ENCODE measurements around the gene ANXA6.
A peak's percentile ranks its signal among the peaks of the same experiment; 100 is the strongest.

The ANXA6 gene

DNA sequence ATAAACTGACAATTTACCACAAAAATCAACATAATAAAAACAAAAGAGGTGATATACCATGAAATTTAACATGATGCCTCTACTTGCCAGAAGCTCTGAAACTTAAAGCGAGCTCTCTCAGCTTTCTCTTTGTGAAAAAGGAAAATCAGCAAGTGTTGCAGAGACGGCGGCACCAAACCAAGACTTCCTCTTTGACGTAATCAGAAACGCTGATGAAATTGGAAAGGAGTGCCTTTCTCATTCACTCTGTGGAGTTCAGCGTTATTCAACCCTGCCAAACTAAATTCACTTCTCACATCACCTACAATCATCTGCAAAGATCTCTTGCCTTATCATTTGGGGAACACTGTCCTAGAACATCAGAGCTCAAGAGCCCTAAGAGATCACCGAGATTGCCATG is 32.2 kb downstream of the ANXA6 start:
- DNase-seq, result no peak

DNA sequence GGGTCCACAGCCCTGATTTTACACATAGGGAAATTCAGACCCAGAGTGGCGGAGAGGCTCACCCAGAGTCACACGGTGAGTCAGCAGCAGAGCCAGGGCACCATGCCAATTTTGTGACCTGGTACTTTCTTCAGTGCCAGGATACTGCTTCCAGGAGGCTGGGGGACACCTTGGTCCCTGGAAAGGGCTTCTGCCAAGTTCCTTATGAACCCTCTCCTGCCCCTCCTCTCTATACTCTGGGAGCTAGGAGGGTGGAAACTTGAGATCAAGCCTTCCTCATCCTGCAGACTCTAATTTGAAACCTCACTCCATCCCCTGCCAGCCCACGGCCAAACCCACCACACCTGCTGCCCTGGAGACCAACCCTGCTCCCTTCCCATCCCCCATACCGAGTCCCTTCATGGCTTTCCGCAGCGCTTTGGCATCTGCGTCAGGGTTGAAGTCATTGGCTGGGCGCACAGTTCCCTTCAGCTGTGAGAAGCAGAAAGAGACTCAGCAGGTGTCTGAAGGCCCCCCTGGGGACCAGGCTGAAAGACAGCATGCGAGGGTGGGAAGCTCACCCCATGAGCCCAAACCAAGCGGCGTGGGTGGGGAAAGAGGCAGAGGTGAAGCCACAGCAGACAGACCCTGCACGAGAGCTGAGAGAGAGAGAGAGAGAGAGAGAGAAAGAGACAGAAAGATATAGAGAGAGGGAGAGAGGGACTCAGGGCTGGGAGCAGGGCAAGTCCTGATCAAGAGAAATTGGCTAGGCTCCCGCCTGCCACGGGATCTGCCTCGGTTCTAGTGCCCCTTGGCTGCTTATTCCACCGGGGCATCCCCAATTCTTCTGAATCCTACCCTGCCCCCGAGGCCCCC is 33.5 kb downstream of the ANXA6 start:
- DNase-seq, result no peak

DNA sequence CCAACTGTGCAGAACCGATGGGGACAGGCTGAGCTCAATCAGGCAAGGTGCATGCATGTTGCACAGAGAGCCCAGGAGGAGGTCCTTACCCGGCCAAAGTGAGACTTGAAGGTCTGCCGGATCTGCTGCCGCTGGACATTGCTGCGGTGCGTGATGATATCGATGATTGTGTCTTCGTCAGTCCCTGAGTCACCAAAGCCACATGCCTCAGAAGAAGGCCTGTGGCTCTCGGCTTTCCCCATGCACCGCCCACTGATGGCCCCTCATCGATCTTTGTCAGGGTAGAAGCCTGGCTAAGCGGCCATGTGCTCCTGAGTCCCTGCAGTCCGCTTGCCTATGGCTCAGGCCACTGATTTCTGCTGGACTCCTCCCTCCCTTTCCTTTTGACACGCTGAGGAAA is 34.8 kb downstream of the ANXA6 start:
- no peak for DNase-seq

DNA sequence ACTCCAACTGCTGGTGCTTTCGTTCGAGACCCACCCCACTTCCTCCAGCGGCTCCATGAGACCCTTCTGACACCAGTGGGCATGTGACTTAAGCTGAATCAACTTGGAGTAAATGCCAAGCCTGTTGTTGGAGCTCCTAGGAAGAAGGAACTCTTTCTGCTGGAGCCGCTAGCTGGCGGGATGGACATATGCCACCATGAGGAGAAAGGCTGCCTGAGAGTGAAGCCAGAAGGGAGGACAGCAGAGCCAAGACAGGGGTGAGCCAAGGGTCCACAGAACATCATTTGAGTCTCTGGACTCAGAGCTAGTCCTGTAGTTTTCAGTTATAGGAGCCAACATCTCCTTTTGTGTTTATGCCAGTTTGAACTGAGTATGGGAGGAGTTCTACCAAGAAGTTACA is 35.9 kb downstream of the ANXA6 start:
- no peak for DNase-seq

DNA sequence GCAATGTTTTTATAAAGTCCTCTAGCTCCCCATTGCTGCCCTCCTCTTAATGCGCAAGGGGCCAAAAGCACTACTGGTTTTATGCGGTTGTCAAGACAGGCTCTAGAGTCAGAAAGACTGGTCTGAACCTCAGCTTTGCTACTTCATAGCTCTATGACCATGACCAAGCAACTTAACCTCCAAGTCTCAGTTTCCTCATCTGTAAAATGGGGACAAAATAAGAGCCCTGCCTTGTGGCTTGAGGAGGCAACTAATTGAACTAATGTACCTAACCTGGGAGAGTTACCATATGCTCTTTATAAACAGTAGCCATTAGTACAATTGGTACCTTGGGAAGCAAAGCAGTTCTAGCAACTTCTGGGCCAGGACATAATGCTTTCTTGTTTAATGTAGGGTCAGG is 36.5 kb downstream of the ANXA6 start:
- DNase-seq, result no peak

DNA sequence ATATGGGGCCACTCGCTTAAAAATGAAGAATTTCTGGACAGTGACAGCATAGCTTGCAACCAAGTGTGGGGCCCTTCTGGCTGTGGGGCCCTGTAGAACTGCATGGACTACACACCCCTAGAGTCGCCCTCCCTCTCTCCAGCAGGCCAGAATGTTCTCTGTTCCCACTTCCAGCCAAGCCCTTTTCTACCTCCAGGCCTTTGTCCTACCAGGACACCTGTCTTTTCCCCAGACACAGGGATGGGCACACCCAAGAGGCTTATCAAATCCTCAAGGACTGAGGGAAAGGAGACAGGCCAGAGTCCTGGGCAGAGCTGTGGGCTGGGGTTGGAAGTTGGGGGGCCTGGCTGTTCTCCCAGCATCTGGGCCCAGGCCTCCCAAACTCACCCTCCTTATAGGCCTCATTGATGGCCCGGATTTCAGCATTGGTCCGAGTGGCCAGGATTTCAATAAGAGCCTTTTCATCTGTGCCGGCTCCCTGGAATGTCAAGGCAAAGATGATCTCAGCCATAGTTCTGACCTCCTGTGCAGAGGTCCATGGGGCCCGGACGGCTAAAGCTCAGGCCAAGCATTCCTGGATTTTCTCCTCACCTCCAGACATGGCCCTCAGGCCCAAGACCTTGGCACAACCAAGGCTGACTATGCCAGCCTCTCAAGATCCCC is 38.5 kb downstream of the ANXA6 start:
- no peak for DNase-seq

DNA sequence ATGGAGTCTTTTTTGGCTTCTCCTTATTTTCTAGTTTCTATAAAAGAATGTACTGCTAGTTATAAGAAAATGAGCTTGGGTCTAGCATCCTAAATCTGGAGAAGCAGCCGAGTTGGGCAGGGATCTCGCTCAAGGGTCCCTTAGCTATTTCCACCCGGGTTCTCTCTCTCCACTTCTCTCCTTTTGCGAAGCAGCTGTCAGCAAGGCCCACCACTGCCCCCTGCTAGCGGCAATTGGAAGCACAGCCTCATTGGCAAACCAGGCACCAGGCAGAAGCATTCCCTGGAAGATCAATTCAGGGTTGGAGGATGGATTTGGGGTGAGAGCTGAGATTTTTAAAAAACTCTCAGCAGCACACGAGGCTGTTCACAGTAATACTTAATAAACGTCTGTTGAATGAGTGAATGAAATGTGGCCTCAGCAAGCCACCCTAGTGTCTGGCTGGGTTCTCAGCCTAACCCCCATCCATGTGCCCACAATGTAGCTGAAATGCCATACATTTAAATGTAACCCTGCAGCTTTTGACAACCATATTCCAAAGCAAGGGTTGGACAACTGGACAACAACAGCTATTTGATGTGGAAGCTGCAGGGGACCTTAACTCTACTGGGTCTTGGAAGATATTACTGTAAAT is 42.2 kb downstream of the ANXA6 start:
- DNase-seq, result peak; percentile 9

DNA sequence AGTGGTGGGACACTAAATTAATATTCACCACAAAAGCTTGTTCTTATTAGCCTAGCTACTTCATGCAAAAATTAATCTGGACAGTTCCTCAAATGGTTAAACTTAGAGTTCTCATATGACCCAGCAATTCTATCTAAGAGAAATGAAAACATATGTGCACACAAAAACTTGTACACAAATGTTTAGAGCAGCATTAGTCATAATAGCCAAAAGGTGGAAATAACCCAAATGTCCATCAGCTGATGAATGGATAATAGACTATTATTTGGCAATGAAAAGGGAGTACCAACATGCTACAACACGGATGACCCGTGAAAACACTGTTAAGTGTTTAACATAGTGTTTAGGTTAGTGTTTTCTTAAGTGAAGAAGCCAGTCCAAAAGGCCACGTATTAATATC is 43.9 kb downstream of the ANXA6 start:
- no peak for DNase-seq

DNA sequence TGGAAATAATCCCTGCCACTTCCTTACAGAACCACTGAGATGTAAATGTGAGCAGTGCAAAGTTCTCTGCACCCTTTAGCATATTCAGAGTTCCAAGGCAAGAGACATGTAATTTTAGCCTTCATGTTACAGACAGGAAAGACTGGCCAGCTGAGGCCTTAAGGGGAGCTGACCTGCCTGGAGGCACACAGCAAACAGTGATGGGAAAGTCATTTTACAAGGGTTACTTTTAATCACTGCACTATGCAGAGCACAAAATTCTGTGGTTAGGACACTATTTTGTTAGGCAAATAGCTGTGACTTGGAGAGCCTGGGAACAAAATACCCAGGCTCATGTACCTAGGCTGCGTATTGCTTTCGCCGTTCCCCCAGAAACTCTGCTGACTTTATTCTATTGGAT is 46.6 kb downstream of the ANXA6 start:
- no peak for DNase-seq

DNA sequence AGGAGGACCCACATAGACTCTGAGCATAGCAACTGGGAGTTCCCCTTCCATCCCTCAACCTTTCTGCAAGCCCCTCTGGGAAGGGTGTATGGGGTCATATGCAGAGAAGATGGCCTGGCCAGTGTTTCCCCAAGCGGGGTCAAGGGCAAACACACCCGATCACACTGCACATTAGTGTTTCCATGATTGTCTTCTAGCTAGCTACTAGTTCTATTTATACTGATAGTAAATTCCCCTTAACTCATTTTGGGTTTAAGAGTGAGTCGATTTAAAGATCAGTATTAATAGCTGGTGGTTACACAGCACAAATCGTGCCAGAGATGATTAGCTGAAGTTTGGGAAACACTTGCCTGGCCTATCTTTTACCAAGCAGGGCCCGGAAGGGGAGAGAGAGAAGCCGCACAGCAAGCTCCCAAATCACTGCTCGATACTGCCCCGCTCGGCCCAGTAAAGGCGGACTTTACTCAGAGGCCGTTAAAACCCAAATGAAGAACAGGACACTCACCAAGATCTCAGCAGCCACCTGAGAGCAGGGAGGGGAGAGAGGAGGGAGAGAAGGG is 47.4 kb downstream of the ANXA6 start:
- no peak for DNase-seq

DNA sequence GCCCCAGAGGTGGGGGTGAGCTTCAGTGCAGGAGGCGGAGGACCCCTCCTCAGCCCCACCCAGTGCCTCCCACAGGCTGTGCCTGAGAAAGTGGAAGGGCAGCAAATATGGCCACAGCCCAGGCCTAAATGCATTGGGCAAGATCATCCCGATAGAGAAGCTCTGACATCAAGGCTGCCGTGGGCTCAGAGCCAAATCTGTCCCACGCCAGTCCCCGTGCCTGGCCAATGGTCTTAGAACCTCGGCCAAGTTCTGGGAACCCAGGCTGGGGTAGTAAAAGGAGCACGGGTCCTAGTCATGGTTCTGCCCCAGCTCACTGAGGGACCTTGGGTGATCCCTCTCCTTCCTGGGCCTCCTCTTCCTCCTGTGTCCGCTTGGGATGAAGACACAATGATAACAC is 49.0 kb downstream of the ANXA6 start:
- DNase-seq, result no peak

DNA sequence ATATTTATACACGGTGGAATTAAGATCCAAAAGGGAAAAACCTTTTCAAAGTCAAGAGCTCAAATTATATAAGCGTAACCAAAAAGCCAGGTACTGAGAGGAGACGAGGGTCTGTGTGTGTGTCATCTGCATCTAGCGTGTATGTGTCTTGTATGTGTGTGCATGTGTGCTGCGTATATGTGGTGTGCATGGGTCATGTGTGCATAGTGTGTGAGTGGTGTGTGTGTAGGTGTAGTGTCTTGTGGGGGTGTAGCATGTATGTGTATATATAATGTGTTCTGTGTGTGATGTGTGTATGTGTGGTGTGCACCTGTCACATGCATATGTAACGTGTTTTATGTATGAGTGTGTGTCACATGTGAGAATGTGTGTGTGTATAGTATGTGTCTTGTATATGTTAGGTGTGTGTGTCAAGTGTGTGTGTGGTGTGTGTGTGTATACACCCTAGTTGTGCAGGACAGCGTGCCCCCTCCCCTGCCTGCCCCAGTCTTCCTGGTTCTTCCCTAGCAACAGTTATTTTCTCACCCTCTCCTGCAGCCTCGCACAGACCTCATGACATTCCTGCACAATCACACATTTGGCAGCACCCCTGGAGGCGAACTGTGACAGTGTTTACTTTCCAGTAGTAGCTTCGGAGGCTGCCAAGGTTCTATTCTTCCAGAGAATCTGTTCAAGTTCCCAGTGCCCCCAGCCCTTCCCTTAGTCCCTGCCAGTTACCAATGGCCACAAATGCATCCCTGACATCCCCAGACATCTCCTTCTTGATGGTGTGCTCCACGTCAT is 49.6 kb downstream of the ANXA6 start:
- DNase-seq, result no peak

DNA sequence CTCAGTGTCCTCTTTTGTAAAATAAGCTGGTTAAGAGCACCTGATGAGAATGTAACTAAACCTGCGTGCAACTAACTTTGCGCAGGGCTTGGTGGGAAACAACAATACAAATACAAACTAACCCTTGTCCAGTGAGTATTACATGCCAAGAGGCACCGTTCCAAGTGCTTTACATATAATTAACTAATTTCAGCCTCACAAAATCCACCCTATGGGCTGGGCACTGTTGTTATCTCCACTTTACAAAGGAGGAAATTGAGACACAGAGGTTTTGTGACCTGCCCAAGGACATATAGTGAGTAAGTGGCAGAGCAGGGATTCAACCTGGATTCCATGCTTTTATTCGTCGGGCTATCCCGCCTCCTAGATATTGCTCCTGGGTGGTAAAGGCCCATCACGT is 50.5 kb downstream of the ANXA6 start:
- no peak for DNase-seq

DNA sequence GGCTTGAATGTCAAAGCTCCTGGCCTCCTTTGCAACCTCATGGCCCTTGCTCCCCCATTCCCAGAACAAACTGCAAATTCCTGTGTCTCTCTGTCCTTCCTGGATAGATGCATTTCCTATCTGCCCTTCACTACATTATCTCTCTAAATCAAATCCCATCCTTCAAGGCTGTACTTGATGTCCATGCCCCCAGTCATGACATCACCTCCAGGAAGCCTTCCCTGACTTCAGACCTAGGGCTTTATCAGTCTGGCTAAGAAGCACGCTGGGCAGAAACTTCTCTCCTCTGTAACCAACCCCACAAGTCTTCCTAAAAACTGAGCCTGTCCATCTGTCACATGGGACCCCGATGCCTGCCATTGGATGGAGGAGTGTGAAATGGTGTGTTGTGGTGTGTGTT is 51.1 kb downstream of the ANXA6 start:
- DNase-seq, result no peak

DNA sequence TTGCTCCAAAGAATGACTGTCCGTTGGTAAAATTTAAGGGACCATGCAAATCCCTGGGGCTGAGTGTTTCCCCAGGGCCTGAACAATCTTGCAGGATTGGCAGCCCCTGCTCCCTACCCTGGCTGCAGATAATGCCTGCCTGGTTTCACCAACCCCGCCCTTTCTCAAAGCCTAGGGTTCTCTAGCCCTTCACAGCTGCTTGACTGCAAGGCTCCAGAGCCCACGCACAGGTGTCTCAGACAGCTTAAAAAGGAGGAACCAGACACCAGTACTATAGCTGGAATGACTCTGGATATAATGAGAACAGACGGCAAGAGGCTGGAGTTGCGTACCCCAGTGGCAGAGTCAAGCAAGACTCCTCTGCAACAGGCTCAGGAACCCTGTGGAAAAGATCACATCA is 51.5 kb downstream of the ANXA6 start:
- no peak for DNase-seq

DNA sequence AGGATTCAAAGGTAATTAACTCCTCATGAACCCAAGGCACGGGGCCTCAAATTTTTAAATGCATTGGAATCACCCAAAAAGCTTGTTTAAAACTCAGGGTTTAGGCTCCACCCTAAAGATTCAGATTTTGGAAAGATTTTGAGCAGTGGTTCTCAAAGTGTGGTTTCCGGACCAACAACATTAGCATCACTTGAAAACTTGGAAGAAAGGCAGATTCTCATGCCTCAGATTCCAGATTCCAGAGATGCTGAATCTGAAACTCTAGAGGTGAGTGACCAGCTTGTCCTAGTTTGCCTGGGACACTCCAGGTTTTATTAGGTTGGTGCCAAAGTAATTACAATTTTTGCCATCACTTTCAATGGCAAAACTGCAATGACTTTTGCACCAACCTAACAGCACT is 52.0 kb downstream of the ANXA6 start:
- no peak for DNase-seq

DNA sequence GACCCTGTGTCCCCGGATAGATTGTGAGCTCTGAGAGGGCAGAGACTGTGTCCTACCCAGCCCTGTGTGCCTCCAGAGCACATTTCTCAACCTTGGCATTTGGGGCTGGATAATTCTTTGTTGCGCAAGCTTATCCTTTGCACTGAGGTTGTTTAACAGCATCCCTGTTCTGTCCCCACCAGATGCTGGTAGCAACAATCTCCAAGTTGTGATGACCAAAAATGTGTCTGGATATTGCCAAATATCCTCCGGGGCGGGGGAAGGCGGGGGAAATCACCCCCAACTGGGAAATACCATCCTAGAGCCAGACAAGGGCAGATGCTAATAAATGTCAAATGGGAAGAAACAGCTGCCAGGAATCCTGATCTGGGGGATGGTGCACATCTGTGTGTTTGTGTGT is 52.8 kb downstream of the ANXA6 start:
- DNase-seq, result no peak

DNA sequence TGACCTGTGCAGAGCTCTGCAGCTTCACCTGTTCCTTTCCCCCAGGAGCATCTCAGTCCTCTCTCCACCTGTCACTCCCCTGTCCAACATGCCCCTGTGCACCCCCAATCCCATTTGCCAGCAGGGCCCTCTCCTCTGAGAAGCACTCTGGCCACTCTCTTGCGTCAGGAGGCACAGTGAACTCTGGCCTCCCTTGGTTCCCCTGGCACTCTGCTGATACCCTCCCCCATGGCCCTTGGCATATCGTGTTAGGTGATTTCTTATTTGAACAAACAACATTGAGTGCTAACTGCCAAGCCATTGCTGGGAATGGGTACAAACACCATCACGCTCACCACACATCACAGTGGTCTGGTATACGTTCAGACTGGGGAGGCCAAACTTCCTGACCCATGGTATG is 55.8 kb downstream of the ANXA6 start:
- DNase-seq, result no peak

DNA sequence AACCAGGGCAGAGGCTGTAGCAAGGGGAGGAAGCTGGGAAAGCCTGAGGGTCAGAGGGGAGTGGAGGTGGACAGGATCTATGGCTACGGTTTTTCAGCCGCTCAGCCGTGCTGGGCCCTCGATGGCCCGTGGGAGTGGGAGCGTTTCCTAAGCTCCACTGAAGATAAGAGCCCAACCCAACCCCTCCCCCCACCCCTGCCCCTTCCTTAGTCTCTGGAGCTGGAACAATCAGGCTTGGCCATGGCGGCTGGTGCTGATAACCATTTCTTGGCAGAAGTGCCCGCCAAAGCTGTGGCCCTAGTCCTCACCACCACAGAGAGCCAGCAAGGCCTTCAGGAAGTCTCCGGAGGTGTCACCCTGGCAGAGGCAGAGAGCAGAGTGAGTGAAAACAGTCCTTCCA is 56.4 kb downstream of the ANXA6 start:
- DNase-seq, result no peak

DNA sequence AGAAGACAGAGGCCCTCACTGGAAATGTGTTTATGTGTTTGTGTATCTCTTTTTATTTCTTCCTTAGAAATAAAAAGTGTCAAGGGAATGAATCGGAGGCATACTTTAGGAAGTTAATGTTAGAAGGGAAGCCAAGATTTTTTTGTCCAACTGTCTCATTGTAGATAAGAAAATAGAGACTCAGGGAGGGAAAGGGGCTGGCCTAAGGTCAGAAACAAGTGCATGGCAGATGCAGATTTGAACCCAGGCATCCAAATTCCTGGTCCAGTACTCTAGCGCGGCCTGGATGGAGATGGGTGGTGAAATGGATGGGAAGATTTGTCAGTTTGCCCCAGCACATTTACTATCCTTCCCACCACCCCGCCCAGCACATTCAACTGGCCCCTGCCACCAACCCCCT is 56.9 kb downstream of the ANXA6 start:
- DNase-seq, result no peak

DNA sequence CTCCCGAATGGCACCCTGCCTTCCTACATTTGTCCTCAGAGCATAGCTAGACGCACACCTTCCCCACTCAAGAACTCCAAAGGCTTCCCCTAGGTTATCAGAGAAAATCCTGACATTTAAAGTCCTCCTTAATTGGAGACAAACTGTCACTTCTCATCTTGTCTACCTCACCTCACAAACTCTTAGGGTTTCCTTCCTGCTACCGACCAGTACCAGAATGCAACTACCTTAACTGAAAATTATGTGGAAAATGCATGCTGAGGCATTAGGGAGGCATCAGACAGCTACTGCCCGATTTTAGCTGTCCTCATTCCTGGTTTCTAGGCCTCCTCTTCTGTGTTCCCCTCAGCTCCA is 58.8 kb downstream of the ANXA6 start:
- DNase-seq, result no peak

DNA sequence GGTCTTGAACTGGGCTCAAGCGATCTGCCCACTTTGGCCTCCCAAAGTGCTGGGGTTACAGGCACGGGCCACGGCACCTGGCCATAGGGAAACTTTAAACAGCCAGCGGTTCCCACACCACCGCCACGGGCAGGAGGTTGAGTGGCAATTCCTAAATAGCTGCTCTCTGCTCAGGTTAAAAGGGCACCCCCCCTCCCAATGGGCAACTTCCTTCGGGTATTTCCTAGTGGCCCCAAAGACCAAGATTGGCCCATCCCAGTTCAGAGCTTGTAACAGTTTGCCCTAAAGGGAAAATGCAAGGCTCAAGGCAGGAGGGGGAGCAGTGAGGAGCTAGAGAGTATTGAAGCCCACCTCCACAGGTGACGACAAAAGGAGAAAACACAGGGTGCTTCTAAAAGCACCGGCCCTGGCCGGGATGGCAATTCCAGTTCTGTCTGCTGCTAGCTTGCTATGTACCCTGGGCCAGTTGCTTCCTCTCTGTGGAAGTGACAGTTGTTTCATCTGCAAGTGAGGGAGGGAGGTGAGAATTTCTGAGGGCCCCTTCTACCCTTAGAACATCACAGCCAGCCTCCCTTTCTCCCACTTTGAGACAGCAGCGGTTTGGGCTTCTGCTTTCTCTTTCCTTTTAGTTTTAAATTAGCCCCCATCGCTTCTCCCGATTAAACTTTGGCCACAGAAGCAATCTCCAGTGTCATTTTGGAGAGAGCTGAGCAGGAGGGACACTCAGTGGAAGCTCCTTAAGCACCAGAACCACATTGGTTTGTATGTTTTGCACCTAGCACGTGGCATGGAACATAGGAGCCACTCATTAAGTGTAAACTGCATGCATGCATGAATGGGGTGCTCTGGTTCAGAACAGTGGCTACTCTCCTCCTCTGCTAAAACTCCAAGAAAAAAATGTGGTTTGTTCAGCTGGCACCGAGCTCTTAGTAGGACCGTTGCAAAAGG is 59.5 kb downstream of the ANXA6 start:
- DNase-seq, result no peak

Measured in NCI-H2227 treated with DMSO at 0.1 percent for 48 hours (cell line).